ENCODE results near the gene NUDT13.

NUDT13 gene

GRCh38 chr10:73110345-73110849 is at the start of gene NUDT13:
Gene NUDT13, plus strand, starts transcription at chr10:73110455. Its CDS starts 3,911 bp downstream, at chr10:73114366.
- peak; percentile 77 for DNase-seq

DNA sequence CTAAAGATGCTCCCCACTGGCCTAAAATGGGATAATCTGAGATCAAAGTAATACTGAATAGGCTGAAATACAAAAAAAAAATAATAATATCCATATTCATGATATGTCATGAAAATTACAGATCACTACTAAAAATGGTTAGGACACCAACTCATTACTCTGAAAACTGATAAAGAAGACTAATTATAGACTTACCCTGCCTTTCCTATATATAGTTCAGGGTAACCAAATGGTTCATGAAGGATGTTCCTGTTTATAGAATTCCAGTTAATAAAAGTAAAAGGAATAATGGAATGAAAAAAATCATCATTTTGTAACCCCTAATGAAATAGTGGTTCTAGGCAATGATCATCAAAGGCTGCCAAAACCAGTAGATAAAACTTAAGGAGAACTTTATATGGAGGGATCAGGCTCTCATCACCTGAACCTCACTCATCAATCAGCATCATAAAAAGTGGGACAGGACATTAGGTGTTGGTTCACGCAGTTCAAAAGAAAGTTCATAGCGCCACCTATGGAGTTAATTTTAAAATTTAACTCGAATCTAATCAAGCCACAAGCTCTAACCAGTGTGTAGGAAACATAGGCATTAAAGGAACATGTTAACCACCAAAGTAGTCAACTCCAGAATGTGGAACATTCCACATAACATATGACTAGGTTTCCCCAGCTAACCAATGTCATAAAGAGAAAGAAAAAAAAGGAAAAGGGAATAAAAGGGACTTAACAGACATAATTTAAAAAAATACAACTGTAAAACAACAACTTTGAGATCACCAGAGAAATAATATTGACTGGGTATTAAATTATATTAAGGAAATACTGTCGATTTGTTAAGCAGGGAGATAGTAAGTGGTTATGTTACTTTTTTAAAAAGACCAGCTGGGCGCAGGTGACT is 49.3 kb upstream of the NUDT13 start:
- DNase-seq, result peak; percentile 63

GRCh38 chr10:73061743-73062142 is 48.5 kb upstream of the NUDT13 start:
- DNase-seq, result no peak

DNA sequence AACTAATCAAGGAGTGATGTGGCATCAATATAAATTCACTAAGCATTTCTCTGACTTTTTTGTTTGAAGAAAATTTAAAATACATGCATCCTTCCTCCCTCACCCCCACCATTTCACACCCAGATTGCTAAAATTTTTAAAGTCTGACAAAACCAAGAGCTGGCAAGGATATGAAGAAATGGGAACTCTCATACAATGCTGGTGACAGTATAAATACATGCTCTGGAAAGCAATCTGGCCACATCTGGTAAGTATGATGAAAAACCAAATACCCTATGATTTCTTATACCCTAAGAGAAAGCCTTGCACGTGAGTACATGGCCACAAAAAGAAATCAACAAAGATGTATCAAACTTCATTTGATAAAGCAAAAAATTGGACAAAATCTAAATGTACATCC is 44.8 kb upstream of the NUDT13 start:
- no peak for DNase-seq

- no peak for DNase-seq
These were observed 36.6 kb upstream of the NUDT13 start for GRCh38 chr10:73073627-73074026.

- DNase-seq, result no peak
These were observed 34.4 kb upstream of the NUDT13 start for GRCh38 chr10:73075829-73076228.

DNA sequence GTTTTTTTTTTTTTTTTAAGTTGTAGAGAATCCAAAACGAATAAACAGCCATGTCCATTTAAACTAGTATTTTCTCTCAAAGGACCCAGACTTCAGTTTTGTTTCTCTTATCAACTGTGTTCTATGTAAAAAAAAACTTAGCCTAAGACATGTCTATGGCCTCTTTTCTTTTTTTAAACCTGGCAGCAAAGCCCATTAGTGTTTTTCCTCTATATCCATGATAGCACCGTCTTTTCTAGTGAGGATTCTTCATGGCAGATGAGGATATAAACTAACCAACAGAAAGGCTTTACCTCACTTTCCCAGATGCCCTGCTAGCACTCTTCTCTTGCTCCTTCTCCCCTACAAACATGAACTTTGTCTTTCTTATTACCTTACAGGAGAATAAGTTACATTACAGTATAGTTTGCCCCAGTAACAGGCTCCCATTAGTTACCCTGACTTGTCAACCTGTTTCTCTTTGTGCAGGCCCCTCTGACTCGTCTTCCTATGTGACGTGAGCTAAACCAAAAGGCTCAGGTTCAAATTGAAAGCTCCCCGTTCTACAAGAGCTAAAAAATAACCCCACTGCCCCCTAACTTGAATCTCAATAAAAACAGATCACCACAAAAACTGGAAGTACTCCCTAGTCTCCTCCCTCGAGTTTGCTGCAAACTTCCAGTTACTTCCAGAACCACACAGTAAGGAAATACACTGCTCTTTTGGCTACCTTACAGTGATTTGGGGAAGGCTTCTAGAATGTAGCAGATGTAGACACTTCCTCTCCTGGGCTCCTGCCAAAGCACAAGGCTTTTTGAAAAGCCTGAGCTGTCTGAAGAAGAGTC is 33.7 kb upstream of the NUDT13 start:
- DNase-seq, result no peak

DNA sequence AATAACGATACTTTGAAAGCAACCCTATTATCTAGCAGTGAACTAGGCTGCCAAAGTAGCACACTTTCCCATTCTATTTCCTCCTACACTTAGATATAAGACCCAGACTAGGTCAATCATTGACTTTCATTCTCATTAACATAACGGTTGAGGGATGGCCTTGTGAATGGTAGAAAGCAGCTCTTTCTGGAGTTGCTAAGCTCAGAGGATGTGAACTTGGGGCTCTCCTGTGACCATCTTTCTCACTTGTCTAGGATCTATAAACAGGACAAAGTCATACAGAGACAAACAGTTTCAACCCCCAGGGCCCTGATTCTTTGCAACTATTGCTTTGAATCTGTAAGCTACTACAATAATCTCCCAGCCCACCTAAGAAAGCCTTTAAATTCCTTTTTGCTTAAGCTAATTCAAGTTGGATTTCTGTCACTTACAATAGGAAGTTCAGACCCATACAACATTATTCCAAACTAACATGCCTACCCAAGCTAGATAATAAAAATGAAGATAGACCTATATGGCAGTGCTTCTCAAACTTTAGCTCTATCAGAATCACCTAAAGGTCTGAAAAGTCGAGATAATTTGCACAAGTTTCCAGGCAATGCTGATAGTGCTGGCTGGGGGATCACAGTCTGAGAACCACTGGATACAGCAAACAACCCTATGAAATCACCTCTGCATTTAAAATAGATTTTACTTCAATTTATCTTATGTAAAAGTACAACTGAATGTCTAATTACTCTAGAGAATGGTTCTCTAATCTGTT is 30.3 kb upstream of the NUDT13 start:
- DNase-seq, result no peak

DNA sequence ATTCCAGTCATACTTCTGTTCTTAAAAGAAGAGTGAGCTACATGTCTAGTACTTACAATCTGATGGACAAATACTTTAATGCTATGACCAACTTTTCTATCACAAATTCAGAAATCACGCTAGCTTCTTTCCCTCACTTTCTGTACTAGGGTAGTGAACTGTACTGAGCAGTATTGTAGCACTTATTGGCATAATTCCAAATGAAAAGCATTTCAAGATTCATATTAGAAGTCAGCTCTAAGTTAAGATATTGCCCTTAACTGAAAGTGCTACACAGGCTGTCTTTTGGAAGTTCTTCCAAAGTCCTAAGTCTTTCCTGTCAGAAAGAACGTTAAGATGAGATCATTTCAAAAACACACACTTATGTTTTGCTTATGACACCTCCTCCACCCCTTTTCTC is 27.0 kb upstream of the NUDT13 start:
- DNase-seq, result no peak

- no peak for DNase-seq
These were observed 26.0 kb upstream of the NUDT13 start for GRCh38 chr10:73084209-73084608.

DNA sequence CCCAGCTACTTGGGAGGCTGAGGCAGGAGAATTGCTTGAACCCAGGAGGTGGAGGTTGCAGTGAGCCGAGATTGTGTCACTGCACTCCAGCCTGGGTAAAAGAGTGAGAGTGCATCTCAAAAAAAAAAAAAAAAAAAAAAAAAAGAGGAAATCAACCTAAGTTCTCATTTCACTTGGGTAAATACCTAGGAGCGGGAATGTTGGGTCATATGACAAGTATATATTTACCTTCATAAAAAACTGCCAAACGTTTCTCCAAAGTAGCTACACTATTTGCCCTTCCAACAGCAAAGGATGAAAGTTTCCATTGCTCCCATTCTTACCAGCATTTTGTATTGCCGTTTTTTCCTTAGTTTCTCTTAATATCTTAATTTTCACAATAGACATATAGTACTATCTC is 23.4 kb upstream of the NUDT13 start:
- DNase-seq, result no peak

- DNase-seq, result no peak
These were observed 22.0 kb upstream of the NUDT13 start for GRCh38 chr10:73088304-73088703.

DNA sequence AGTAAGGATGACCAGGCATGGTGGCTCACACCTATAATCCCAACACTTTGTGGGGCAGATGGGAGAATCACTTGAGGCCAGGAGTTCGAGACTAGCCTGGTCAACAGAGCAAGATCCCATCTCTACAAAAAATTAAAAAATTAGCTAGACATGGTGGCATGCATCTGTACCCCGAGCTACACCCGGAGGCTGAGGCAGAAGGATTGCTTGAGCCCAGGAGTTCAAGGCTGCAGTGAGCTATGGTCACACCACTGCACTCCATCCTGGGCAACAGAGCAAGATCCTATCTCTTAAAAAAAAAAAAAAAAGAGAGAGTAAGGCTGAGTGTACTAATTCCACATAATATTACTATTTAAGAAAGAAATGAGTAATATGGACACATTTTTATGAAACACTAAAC is 17.4 kb upstream of the NUDT13 start:
- no peak for DNase-seq

GRCh38 chr10:73093922-73094850 is 16.1 kb upstream of the NUDT13 start:
- DNase-seq, result no peak

- DNase-seq, result no peak
These were observed 15.2 kb upstream of the NUDT13 start for GRCh38 chr10:73094986-73095480.

GRCh38 chr10:73095481-73096021 is 14.7 kb upstream of the NUDT13 start:
- DNase-seq, result peak; percentile 61

DNA sequence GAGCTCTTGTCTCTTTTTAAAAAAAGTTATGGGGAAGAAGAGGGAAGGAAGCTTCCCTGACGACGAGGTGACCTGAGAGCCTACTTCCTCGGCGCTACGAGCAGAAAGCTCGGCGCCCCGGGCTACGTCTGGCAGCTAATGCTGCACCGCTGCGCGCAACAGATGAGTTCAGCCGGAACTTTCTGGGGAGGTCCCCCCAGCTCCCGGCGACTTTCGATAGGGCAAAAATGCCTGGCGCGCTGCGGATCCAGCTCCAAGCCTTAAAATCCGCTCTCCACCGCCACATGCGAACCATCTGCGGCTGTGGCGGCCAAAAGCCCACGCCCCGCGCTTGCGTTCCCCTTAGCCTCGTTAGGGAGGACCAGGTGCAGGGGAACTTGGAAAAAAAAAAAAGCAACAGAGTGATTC is 14.2 kb upstream of the NUDT13 start:
- DNase-seq, result peak; percentile 75

- peak; percentile 99 for DNase-seq
These were observed 13.6 kb upstream of the NUDT13 start, which contains the start of gene P4HA1 for GRCh38 chr10:73096449-73097304. Gene P4HA1, minus strand, starts transcription at chr10:73096866. Its CDS starts 21,983 bp downstream, at chr10:73074883.

- DNase-seq, result no peak
These were observed 13.0 kb upstream of the NUDT13 start for GRCh38 chr10:73097305-73097670.

- DNase-seq, result no peak
These were observed 11.1 kb upstream of the NUDT13 start for GRCh38 chr10:73099141-73099540.
